ENCODE data around the gene SLC25A23. TPM values are rescaled to one million over a fixed set of nuclear protein-coding genes. Genes with fewer than 3 reads are reported as not detected.

The SLC25A23 gene
- total and polyA plus RNA-seq, 2 donors (not counting 1 experiment from before 2014, with no cell fraction given) = 9.3 to 25.3 TPM

DNA sequence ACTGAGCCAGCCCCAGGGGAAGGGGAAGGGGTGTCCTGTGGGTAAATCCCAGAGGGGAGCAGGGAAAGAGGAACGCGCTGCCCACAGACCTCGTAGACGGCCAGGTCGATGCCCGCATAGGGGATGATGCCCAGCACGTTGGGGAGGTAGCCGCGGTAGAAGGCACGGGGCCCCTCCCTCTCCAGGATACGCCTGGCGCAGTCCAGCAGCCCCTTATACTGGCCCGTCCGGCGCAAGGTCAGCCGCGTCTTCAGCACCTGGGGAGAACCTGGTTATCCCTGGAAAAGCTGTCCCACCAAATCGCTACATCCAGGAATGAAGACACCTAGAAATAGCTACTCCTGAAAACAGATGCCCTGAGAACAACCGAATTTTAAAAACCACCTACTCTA lies 7.4 kb downstream of the SLC25A23 start:
- DNase-seq (no peak), ATAC-seq (ENCODE audit: low read depth) (no peak)
- intact Hi-C loops (cut with micrococcal nuclease) = no loop called here
- no peak overlapping the region for H3K27ac ChIP-seq (ENCODE audit: low read length in 2 of 2)
- ChIA-PET CTCF (no interaction called here), POLR2A (no interaction called here)
- no peak overlapping the region for H3K4me2 ChIP-seq (replicated peaks; ENCODE audit: low read depth, low read length, poor library complexity, severe bottlenecking)
- Mint-ChIP-seq H3K4me3 (no peak overlapping the region), H3K9me3 (ENCODE audit: insufficient read depth) (no peaks in the 10 kb centered on the region), H3K4me1 (no peaks in the 10 kb centered on the region), H3K27me3 (no peaks in the 10 kb centered on the region), H3K27ac (no peak overlapping the region)
- H4K20me1 ChIP-seq (ENCODE audit: control insufficient read depth, insufficient read depth, low read length, poor library complexity, severe bottlenecking) = no peaks in the 10 kb centered on the region
- no peaks in the 10 kb centered on the region for H3K4me1 ChIP-seq (ENCODE audit: control insufficient read depth in 2 of 2, insufficient read depth in 2 of 2, low read length in 2 of 2)
- no peak for TF ChIP-seq EZH2 (IDR thresholded peaks at IDR 0.05; ENCODE audit: borderline replicate concordance, insufficient read depth, low read depth, low read length, poor library complexity, severe bottlenecking)
- TF ChIP-seq, protein P1, sequence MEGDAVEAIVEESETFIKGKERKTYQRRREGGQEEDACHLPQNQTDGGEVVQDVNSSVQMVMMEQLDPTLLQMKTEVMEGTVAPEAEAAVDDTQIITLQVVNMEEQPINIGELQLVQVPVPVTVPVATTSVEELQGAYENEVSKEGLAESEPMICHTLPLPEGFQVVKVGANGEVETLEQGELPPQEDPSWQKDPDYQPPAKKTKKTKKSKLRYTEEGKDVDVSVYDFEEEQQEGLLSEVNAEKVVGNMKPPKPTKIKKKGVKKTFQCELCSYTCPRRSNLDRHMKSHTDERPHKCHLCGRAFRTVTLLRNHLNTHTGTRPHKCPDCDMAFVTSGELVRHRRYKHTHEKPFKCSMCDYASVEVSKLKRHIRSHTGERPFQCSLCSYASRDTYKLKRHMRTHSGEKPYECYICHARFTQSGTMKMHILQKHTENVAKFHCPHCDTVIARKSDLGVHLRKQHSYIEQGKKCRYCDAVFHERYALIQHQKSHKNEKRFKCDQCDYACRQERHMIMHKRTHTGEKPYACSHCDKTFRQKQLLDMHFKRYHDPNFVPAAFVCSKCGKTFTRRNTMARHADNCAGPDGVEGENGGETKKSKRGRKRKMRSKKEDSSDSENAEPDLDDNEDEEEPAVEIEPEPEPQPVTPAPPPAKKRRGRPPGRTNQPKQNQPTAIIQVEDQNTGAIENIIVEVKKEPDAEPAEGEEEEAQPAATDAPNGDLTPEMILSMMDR (IDR thresholded peaks at IDR 0.05) = no peak
- no peaks in the 10 kb centered on the region for H3K79me2 ChIP-seq (ENCODE audit: control insufficient read depth, insufficient read depth, low read length)
- no peak overlapping the region for H2AFZ ChIP-seq (ENCODE audit: insufficient read depth, low read depth, low read length, poor library complexity, severe bottlenecking)
- H3K9ac ChIP-seq (ENCODE audit: low read length) = no peak overlapping the region
- H3K4me3 ChIP-seq (ENCODE audit: control extremely low read depth in 1 of 5, extremely low read depth in 1 of 5, insufficient read depth in 1 of 5, low read depth in 2 of 5, low read length in 4 of 5) = no peak overlapping the region
- WGBS (ENCODE audit: insufficient coverage) = over 99% methylated on average over 18 of the region's 19 CpGs
- peaks cover 0 to 8% of the 10 kb centered on the region in 2 experiments for H3K36me3 ChIP-seq (replicated peaks in 1 of 2; ENCODE audit: control extremely low read depth in 1 of 2, control insufficient read depth in 1 of 2, extremely low read depth in 1 of 2, insufficient read depth in 2 of 2, low read length in 1 of 2)
- H3K27me3 ChIP-seq (replicated peaks in 1 of 4; ENCODE audit: control extremely low read depth in 1 of 4, control insufficient read depth in 3 of 4, insufficient read depth in 4 of 4, low read length in 3 of 4) = no peaks in the 10 kb centered on the region
- H3K9me3 ChIP-seq (ENCODE audit: control extremely low read depth in 1 of 3, control insufficient read depth in 2 of 3, insufficient read depth in 1 of 3, low read length in 2 of 3) = peaks cover 0 to 26% (median 9%) of the 10 kb centered on the region in 3 donors

DNA sequence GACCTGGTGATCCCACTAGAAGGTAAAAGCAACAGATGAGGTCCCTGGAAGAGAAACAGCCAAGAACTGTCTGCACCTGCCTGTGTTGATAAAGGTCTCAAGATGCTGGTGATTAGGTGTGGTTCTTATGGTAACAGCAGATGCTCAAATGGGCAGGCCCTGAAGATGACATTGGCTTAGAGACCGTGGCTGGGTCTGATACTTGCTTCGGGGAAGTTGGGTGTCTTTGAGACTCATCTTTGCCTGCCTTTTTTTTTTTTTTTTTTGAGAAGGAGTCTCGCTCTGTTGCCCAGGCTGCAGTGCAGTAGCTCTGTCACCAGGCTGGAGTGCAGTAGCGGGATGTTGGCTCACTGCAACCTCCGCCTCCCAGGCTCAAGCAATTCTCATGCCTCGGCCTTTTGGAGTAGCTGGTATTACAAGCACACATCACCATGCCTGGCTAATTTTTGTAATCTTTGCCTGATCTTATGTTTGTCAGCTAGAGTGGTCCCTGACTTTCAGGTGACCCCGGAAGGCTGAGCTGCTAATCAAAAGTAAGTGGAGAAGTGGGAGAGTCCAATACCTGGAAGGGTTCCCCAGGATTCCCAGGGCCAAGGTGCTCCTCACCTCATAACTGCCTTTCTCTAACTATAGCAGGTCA lies 7.9 kb downstream of the SLC25A23 start:
- ChIA-PET CTCF (no interaction called here), POLR2A (no interaction called here)
- Mint-ChIP-seq H3K9me3 (ENCODE audit: insufficient read depth) (no peaks in the 10 kb centered on the region), H3K27ac (no peak overlapping the region), H3K4me1 (no peaks in the 10 kb centered on the region), H3K27me3 (no peaks in the 10 kb centered on the region), H3K4me3 (no peak overlapping the region)
- Histone ChIP-seq H2AFZ (ENCODE audit: insufficient read depth, low read depth, low read length, poor library complexity, severe bottlenecking) (no peak overlapping the region), H3K4me1 (ENCODE audit: control insufficient read depth in 2 of 2, insufficient read depth in 2 of 2, low read length in 2 of 2) (no peaks in the 10 kb centered on the region), H3K9me3 (ENCODE audit: control extremely low read depth in 1 of 3, control insufficient read depth in 2 of 3, insufficient read depth in 1 of 3, low read length in 2 of 3) (peaks cover 0 to 26% (median 9%) of the 10 kb centered on the region in 3 donors), H3K4me3 (ENCODE audit: control extremely low read depth in 1 of 5, extremely low read depth in 1 of 5, insufficient read depth in 1 of 5, low read depth in 2 of 5, low read length in 4 of 5) (no peak overlapping the region), H3K4me2 (replicated peaks; ENCODE audit: low read depth, low read length, poor library complexity, severe bottlenecking) (no peak overlapping the region), H3K27ac (ENCODE audit: low read length in 2 of 2) (no peak overlapping the region), H3K79me2 (ENCODE audit: control insufficient read depth, insufficient read depth, low read length) (no peaks in the 10 kb centered on the region), H3K27me3 (replicated peaks in 1 of 4; ENCODE audit: control extremely low read depth in 1 of 4, control insufficient read depth in 3 of 4, insufficient read depth in 4 of 4, low read length in 3 of 4) (no peaks in the 10 kb centered on the region), H3K9ac (ENCODE audit: low read length) (no peak overlapping the region), H4K20me1 (ENCODE audit: control insufficient read depth, insufficient read depth, low read length, poor library complexity, severe bottlenecking) (no peaks in the 10 kb centered on the region), H3K36me3 (replicated peaks in 1 of 2; ENCODE audit: control extremely low read depth in 1 of 2, control insufficient read depth in 1 of 2, extremely low read depth in 1 of 2, insufficient read depth in 2 of 2, low read length in 1 of 2) (peaks cover 0 to 8% of the 10 kb centered on the region in 2 experiments)
- intact Hi-C loops (cut with micrococcal nuclease) = no loop called here
- 89% methylated on average over 4 of the region's 7 CpGs for WGBS (ENCODE audit: insufficient coverage)
- DNase-seq (no peak), ATAC-seq (ENCODE audit: low read depth) (no peak)
- no peak for TF ChIP-seq EZH2 (IDR thresholded peaks at IDR 0.05; ENCODE audit: borderline replicate concordance, insufficient read depth, low read depth, low read length, poor library complexity, severe bottlenecking)
- TF ChIP-seq, protein P1 (IDR thresholded peaks at IDR 0.05) = no peak

All from B cell (primary cell).